H9 (cell line): ENCODE measurements around the gene PCDHGA8. TPM values are rescaled to one million over a fixed set of nuclear protein-coding genes. Genes with fewer than 3 reads are reported as not detected.

ENCODE experiments used
- DNase-seq: peaks from one replicate; pipeline ENCODE4 v3.0.0-alpha.2; 2017
- H2AFZ ChIP-seq: one replicate; pipeline ENCODE4 v1.6.1; 2013; ENCODE audit warnings: mild to moderate bottlenecking, low read length, control low read depth, moderate library complexity
- H2AK5ac ChIP-seq: 2 replicates; pipeline ENCODE4 v1.6.1; 2013; ENCODE audit warnings: low read length, control low read depth, mixed read lengths; ENCODE audit not compliant: insufficient read length
- H2BK120ac ChIP-seq: one replicate; pipeline ENCODE4 v1.6.1; 2013; ENCODE audit warnings: low read depth, mild to moderate bottlenecking, low read length, control low read depth, inconsistent platforms; ENCODE audit not compliant: poor library complexity, severe bottlenecking
- H2BK12ac ChIP-seq: 2 replicates; pipeline ENCODE4 v1.6.1; 2013; ENCODE audit warnings: low read length, control low read depth, mixed read lengths, low read depth; ENCODE audit not compliant: insufficient read length
- H2BK15ac ChIP-seq: 2 replicates; pipeline ENCODE4 v1.6.1; 2013; ENCODE audit warnings: low read depth, low read length, control low read depth
- H2BK20ac ChIP-seq: one replicate; pipeline ENCODE4 v1.6.1; 2013; ENCODE audit warnings: low read depth, mild to moderate bottlenecking, low read length, control low read depth, inconsistent platforms; ENCODE audit not compliant: poor library complexity, severe bottlenecking
- H2BK5ac ChIP-seq: 2 replicates; pipeline ENCODE4 v1.6.1; 2013; ENCODE audit warnings: low read length, control low read depth, mixed read lengths; ENCODE audit not compliant: insufficient read length
- H3K14ac ChIP-seq: 2 replicates; pipeline ENCODE4 v1.6.1; 2013; ENCODE audit warnings: low read length, control low read depth; ENCODE audit not compliant: insufficient read depth
- H3K18ac ChIP-seq: 2 replicates; pipeline ENCODE4 v1.6.1; 2013; ENCODE audit warnings: low read depth, mild to moderate bottlenecking, mixed read lengths, low read length, control low read depth; ENCODE audit not compliant: insufficient read length
- H3K23ac ChIP-seq: 2 replicates; pipeline ENCODE4 v1.6.1; 2013; ENCODE audit warnings: low read length, control low read depth, mixed read lengths, low read depth; ENCODE audit not compliant: insufficient read length
- H3K23me2 ChIP-seq: 2 replicates; pipeline ENCODE4 v1.6.1; 2013; ENCODE audit warnings: low read depth, mild to moderate bottlenecking, mixed read lengths, low read length, control low read depth; ENCODE audit not compliant: insufficient read length, poor library complexity, severe bottlenecking
- H3K27ac ChIP-seq: 2 replicates; pipeline ENCODE4 v1.5.1; 2013; ENCODE audit warnings: low read length, control low read depth, mixed read lengths, low read depth; ENCODE audit not compliant: insufficient read length
- H3K27me3 ChIP-seq: 2 replicates; pipeline ENCODE4 v1.6.1; 2013; ENCODE audit warnings: low read length, control low read depth, inconsistent platforms; ENCODE audit not compliant: insufficient read depth
- H3K4ac ChIP-seq: 2 replicates; pipeline ENCODE4 v1.6.1; 2013; ENCODE audit warnings: low read depth, mild to moderate bottlenecking, control low read depth, inconsistent platforms, low read length, moderate library complexity
- H3K4me1 ChIP-seq: 2 replicates; pipeline ENCODE4 v1.6.1; 2013; ENCODE audit warnings: low read length, control low read depth, inconsistent platforms; ENCODE audit not compliant: insufficient read depth
- H3K4me2 ChIP-seq: 2 replicates; pipeline ENCODE4 v1.6.1; 2013; ENCODE audit warnings: low read length, control low read depth, mixed read lengths; ENCODE audit not compliant: insufficient read length, insufficient read depth
- H3K56ac ChIP-seq: 2 replicates; pipeline ENCODE4 v1.6.1; 2013; ENCODE audit warnings: low read depth, mild to moderate bottlenecking, mixed read lengths, low read length, control low read depth; ENCODE audit not compliant: insufficient read length
- H3K79me1 ChIP-seq: 2 replicates; pipeline ENCODE4 v1.6.1; 2013; ENCODE audit warnings: low read depth, mild to moderate bottlenecking, moderate library complexity, low read length, control low read depth, inconsistent platforms; ENCODE audit not compliant: insufficient read depth, poor library complexity, severe bottlenecking
- H3K79me2 ChIP-seq: 2 replicates; pipeline ENCODE4 v1.6.1; 2013; ENCODE audit warnings: low read length, control low read depth, inconsistent platforms; ENCODE audit not compliant: insufficient read depth
- H3K9ac ChIP-seq: 2 replicates; pipeline ENCODE4 v1.6.1; 2013; ENCODE audit warnings: low read length, control low read depth, mixed read lengths; ENCODE audit not compliant: insufficient read length; ENCODE audit errors: extremely low read depth
- H3K9me3 ChIP-seq: one replicate; pipeline ENCODE4 v1.6.1; 2013; ENCODE audit warnings: low read depth, low read length, inconsistent platforms; ENCODE audit not compliant: control insufficient read depth
- H3T11ph ChIP-seq: one replicate; pipeline ENCODE4 v1.6.1; 2013; ENCODE audit warnings: mild to moderate bottlenecking, low read length, control low read depth, inconsistent platforms
- H4K20me1 ChIP-seq: one replicate; pipeline ENCODE4 v1.6.1; 2013; ENCODE audit not compliant: control insufficient read depth, insufficient read length, insufficient read depth
- H4K5ac ChIP-seq: 2 replicates; pipeline ENCODE4 v1.6.1; 2013; ENCODE audit warnings: low read depth, mild to moderate bottlenecking, mixed read lengths, low read length, control low read depth; ENCODE audit not compliant: insufficient read length
- H4K8ac ChIP-seq: replicated peaks from 2 replicates; pipeline ENCODE4 v1.6.1; 2013; ENCODE audit warnings: low read length, control low read depth, mixed read lengths, low read depth; ENCODE audit not compliant: insufficient read length
- H4K91ac ChIP-seq: 2 replicates; pipeline ENCODE4 v1.6.1; 2013; ENCODE audit warnings: low read depth, mild to moderate bottlenecking, moderate library complexity, mixed read lengths, low read length, control low read depth; ENCODE audit not compliant: insufficient read length
- H3K27ac Mint-ChIP-seq, 3 experiments: 2 replicates in 2 of 3; 3 replicates in 1 of 3; pipeline ENCODE4 v1.8.0; 2020 to 2021; ENCODE audit warnings: mixed read lengths in 3 of 3, mild to moderate bottlenecking in 1 of 3, moderate library complexity in 1 of 3
- H3K27me3 Mint-ChIP-seq: 2 replicates; pipeline ENCODE4 v1.8.0; 2021; ENCODE audit warnings: low read depth, mild to moderate bottlenecking, moderate library complexity, mixed read lengths
- H3K36me3 Mint-ChIP-seq, 3 experiments: 2 replicates in 2 of 3; 3 replicates in 1 of 3; pipeline ENCODE4 v1.8.0; 2020 to 2021; ENCODE audit warnings: low read depth in 3 of 3, mixed read lengths in 3 of 3; ENCODE audit not compliant: insufficient read depth in 1 of 3
- H3K4me1 Mint-ChIP-seq, 2 experiments: 2 replicates each; pipeline ENCODE4 v1.8.0; 2020; ENCODE audit warnings: mixed read lengths in 2 of 2
- H3K4me3 Mint-ChIP-seq, 2 experiments: 2 replicates in 1 of 2; 3 replicates in 1 of 2; pipeline ENCODE4 v1.8.0; 2020 to 2021; ENCODE audit warnings: mild to moderate bottlenecking in 2 of 2, mixed read lengths in 2 of 2, moderate library complexity in 1 of 2
- H3K9me3 Mint-ChIP-seq, 2 experiments: 2 replicates in 1 of 2; 3 replicates in 1 of 2; pipeline ENCODE4 v1.8.0; 2020; ENCODE audit warnings: mild to moderate bottlenecking in 2 of 2, mixed read lengths in 2 of 2, moderate library complexity in 1 of 2
- WGBS: extraction: QIAGEN DNeasy Blood & Tissue Kit; methylation state at CpG from one replicate; pipeline ENCODE4 v1.1.7; 2013; ENCODE audit warnings: missing lambda C conversion rate, low lambda C conversion rate, mixed read lengths; ENCODE audit not compliant: insufficient read length; ENCODE audit errors: extremely low coverage; 5-methylcytosine and 5-hydroxymethylcytosine counted together
- total RNA-seq: library from RNA; stranded (reverse); gene quantifications from 2 replicates; pipeline ENCODE4 v1.2.1, GENCODE V29; 2021
- TF ChIP-seq, protein P1 (sequence below): fragments of 200-600 bp; sonication (generic); conservative IDR thresholded peaks from 3 replicates; pipeline ENCODE4 v1.8.0; 2021; ENCODE audit warnings: antibody characterized with exemption, mild to moderate bottlenecking

PCDHGA8 gene
- total RNA-seq, 1 experiment from 2014 or later, result 0.90 TPM

DNA sequence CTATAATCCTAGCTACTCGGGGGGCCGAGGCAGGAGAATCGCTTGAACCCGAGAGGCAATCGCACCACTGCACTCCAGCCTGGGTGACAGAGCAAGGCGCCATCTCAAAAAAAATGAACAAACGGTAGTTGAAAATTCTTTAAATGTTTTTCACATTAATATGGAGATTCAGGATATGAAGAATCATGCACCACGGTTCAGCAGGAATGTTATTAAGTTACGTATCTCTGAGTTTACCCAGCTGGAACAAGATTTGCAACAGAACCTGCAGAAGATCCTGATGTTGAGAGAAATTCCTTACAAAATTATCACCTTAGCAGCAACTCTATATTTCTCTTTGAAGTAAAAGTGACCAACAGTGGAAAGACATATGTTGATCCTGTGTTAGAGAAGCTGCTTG, 47.9 kb downstream of the PCDHGA8 start:
- H4K5ac ChIP-seq, result no peak overlapping the region
- no peak overlapping the region for H2AFZ ChIP-seq
- peaks cover 5 to 9% of the 10 kb centered on the region in 2 experiments; a peak in 3 of 4 replicates for H3K4me1 Mint-ChIP-seq
- no peaks in the 10 kb centered on the region for H3K27me3 Mint-ChIP-seq
- H3K79me2 ChIP-seq, result no peaks in the 10 kb centered on the region
- no peak overlapping the region for H3K23ac ChIP-seq
- H3K23me2 ChIP-seq, result no peaks in the 10 kb centered on the region
- H2BK12ac ChIP-seq, result no peak overlapping the region
- H3K4me2 ChIP-seq, result no peak overlapping the region
- no peak overlapping the region for H3K56ac ChIP-seq
- no peaks in the 10 kb centered on the region for H3K79me1 ChIP-seq
- H3K27ac ChIP-seq, result no peak overlapping the region
- no peak overlapping the region for H4K91ac ChIP-seq
- peaks cover 5 to 13% (median 10%) of the 10 kb centered on the region in 3 experiments; a peak in 6 of 7 replicates for H3K36me3 Mint-ChIP-seq
- no peaks in the 10 kb centered on the region for H4K20me1 ChIP-seq
- H3K27me3 ChIP-seq, result no peaks in the 10 kb centered on the region
- TF ChIP-seq, protein P1, sequence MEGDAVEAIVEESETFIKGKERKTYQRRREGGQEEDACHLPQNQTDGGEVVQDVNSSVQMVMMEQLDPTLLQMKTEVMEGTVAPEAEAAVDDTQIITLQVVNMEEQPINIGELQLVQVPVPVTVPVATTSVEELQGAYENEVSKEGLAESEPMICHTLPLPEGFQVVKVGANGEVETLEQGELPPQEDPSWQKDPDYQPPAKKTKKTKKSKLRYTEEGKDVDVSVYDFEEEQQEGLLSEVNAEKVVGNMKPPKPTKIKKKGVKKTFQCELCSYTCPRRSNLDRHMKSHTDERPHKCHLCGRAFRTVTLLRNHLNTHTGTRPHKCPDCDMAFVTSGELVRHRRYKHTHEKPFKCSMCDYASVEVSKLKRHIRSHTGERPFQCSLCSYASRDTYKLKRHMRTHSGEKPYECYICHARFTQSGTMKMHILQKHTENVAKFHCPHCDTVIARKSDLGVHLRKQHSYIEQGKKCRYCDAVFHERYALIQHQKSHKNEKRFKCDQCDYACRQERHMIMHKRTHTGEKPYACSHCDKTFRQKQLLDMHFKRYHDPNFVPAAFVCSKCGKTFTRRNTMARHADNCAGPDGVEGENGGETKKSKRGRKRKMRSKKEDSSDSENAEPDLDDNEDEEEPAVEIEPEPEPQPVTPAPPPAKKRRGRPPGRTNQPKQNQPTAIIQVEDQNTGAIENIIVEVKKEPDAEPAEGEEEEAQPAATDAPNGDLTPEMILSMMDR, result no peak
- H3K4me3 Mint-ChIP-seq, result no peak overlapping the region
- H3K4me1 ChIP-seq, result peaks cover 2% of the 10 kb centered on the region; the same call in 1 of the 2 replicates
- no peak overlapping the region for H3T11ph ChIP-seq
- H2BK5ac ChIP-seq, result no peak overlapping the region
- H2AK5ac ChIP-seq, result no peak overlapping the region
- no peak overlapping the region for H3K18ac ChIP-seq
- no peak overlapping the region for H2BK15ac ChIP-seq
- H3K9ac ChIP-seq, result no peak overlapping the region
- no peak for DNase-seq
- H2BK120ac ChIP-seq, result no peak overlapping the region
- WGBS, result no CpG with 5 or more reads among the region's 9 CpGs
- no peak overlapping the region for H4K8ac ChIP-seq
- H3K9me3 Mint-ChIP-seq, result peaks cover 11 to 14% of the 10 kb centered on the region in 2 experiments; a peak in 3 of 5 replicates
- no peak overlapping the region for H3K27ac Mint-ChIP-seq
- H3K9me3 ChIP-seq, result no peaks in the 10 kb centered on the region
- H3K4ac ChIP-seq, result no peak overlapping the region
- no peak overlapping the region for H3K14ac ChIP-seq
- H2BK20ac ChIP-seq, result no peak overlapping the region
